Measurements from ENCODE around the gene STXBP5. TPM values are rescaled to one million over a fixed set of nuclear protein-coding genes. Genes with fewer than 3 reads are reported as not detected.

Gene STXBP5
- polyA plus RNA-seq, 2 of the 4 experiments (the other 2 are of a cell fraction): 10.8 to 17.8 TPM

GRCh38 chr6:147389463-147389862 is 185.2 kb downstream of the STXBP5 start (continued):
- TF ChIP-seq MAX (IDR thresholded peaks at IDR 0.05) (no peak), CEBPB (IDR thresholded peaks at IDR 0.05) (no peak), JUN (IDR thresholded peaks at IDR 0.05) (no peak), MYC (IDR thresholded peaks at IDR 0.05; ENCODE audit: borderline replicate concordance, low read length) (no peak), RFX5 (IDR thresholded peaks at IDR 0.05) (no peak)

GRCh38 chr6:147390909-147391536 is 186.8 kb downstream of the STXBP5 start:
- Histone ChIP-seq H3K4me2 (no peak overlapping the region), H3K4me1 (peaks cover 8% of the 10 kb centered on the region; the same call in 2 of the 3 replicates), H3K27ac (no peak overlapping the region), H3K4me3 (no peak overlapping the region), H3K9me3 (no peaks in the 10 kb centered on the region)
- ChIA-PET POLR2A (no interaction called here), CTCF (interaction anchor here (0.6 to 1.4 kb wide), 4 partner anchors 10 to 786 kb away, joined by 3 to 4 read pairs (median 4); no protein-coding TSS in a partner anchor)
- 48% methylated on average over 5 of the region's 5 CpGs for WGBS (ENCODE audit: missing lambda C conversion rate)
- DNase-seq (ENCODE audit: low read depth in 1 of 2, low spot score in 1 of 2): peak; percentile 2 to 29
- ATAC-seq: peak in 1 of 2 experiments; percentile 36; a peak in 1 of 6 replicates
- FAIRE-seq: no peak
- TF ChIP-seq RAD21 (conservative IDR thresholded peaks at IDR 0.05 in 1 of 2, IDR thresholded peaks at IDR 0.05 in 1 of 2) (peak; percentile 57 to 63), SMC3 (IDR thresholded peaks at IDR 0.05) (peak; percentile 27; the same call in 1 of the 3 replicates), RARB (CRISPR knock-in tag; IDR thresholded peaks at IDR 0.05) (no peak), CTCF (IDR thresholded peaks at IDR 0.05) (peak; percentile 52)

- Histone ChIP-seq H3K9me3 (no peaks in the 10 kb centered on the region), H3K4me3 (no peak overlapping the region), H3K27ac (no peak overlapping the region), H3K4me1 (peaks cover 8% of the 10 kb centered on the region; the same call in 2 of the 3 replicates), H3K4me2 (no peak overlapping the region)
- FAIRE-seq: no peak
- WGBS (ENCODE audit: missing lambda C conversion rate): 86% methylated on average over 8 of the region's 8 CpGs
- TF ChIP-seq HOXA7 (CRISPR knock-in tag; IDR thresholded peaks at IDR 0.05) (no peak), HOXB13 (CRISPR knock-in tag; IDR thresholded peaks at IDR 0.05; ENCODE audit: low read depth) (no peak), USF2 (IDR thresholded peaks at IDR 0.05) (no peak), CTCF (IDR thresholded peaks at IDR 0.05) (no peak), CBX2 (IDR thresholded peaks at IDR 0.05; ENCODE audit: borderline replicate concordance, low read depth) (no peak), FOSL2 (IDR thresholded peaks at IDR 0.05) (no peak), FOSL2 (CRISPR knock-in tag; IDR thresholded peaks at IDR 0.05) (no peak), CHD2 (IDR thresholded peaks at IDR 0.05; ENCODE audit: low read length, partially characterized antibody) (no peak), MAZ (IDR thresholded peaks at IDR 0.05; ENCODE audit: borderline replicate concordance, low read depth, low read length) (no peak), KDM5A (IDR thresholded peaks at IDR 0.05) (no peak), REST (IDR thresholded peaks at IDR 0.05) (no peak), NPAS2 (CRISPR knock-in tag; IDR thresholded peaks at IDR 0.05; ENCODE audit: borderline replicate concordance) (no peak), TFCP2L1 (CRISPR knock-in tag; IDR thresholded peaks at IDR 0.05) (no peak), NFE2L2 (conservative IDR thresholded peaks at IDR 0.05; ENCODE audit: low read length) (no peak), PBX3 (IDR thresholded peaks at IDR 0.05) (no peak), CBX8 (IDR thresholded peaks at IDR 0.05) (no peak)
- POLR2A ChIA-PET: no interaction called here
- CTCF ChIA-PET: interaction anchor here (0.7 kb wide), 1 partner anchor 10 kb away, joined by 3 read pairs; no protein-coding TSS in a partner anchor
- DNase-seq (ENCODE audit: low read depth in 1 of 2, low spot score in 1 of 2): no peak
- ATAC-seq: no peak
These were observed 188.9 kb downstream of the STXBP5 start for GRCh38 chr6:147392917-147393625.

Data from A549 (cell line).